GM12801 (cell line): ENCODE results near the gene DNMBP.

ENCODE experiments used
- CTCF ChIP-seq: IDR thresholded peaks from one replicate; pipeline ENCODE4 v1.5.1; 2011; ENCODE audit warnings: control low read depth; ENCODE audit not compliant: insufficient read length; ENCODE audit errors: extremely low read depth

DNMBP gene

DNA sequence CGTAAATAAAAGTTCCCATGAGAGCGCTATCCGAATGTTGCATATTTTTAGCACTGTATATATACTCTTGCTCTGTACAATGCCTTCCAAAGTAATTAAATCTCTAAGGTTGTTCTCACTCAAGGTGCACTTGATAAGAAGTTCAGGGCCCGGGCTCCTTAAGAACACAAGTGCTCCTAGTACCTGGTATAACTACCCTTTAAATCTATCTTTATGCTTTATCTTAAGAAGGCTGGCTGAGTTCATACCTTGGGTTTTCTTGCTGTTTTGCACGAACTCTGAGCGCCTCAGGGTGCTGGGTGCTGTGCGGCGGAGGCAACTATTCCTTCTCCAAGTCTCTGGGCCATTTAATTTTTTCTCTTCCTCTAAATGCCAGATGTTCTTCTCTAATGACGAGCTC, 80.4 kb downstream of the DNMBP start:
- TF ChIP-seq CTCF = no peak

GRCh38 chr10:99927721-99928280, 81.9 kb downstream of the DNMBP start:
- no peak for TF ChIP-seq CTCF

GRCh38 chr10:99926925-99927720, 82.6 kb downstream of the DNMBP start:
- TF ChIP-seq CTCF = no peak

DNA sequence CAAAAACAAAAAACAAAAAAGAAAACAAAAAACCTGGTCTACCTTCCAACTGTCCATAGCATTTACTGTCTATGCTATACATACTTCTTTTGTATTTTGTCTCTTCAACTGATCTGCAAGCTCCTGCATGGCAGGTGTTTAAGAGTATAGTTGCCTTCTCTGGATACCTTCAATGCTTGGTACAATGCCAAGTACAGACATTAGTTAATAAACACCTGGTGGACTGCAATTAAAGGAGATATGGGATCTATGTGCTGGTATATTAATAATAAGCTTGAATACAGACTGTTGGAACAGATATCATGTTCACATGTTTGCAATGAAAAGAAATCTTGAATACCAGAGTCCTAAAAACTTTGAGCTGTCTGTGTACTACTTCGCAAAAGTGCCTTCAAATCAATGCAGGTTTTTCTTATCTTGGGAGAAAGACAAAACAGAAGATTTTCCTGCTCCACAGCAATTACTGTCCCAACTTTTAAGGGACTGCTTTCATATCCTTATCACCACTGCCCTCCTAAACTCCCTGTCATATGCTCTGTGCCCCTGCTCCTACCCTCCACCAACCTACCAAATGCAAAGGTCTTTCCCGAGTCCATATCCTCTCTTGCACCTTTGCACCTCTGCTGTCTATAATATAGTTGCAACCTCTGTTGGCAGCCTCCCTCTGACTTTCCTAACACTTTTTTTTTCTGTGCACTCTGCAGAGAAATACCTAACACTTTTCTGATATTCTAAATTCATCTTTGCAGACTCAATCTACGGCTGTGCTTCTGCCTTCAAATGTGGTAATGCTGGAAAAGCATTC, 85.1 kb downstream of the DNMBP start:
- no peak for TF ChIP-seq CTCF

DNA sequence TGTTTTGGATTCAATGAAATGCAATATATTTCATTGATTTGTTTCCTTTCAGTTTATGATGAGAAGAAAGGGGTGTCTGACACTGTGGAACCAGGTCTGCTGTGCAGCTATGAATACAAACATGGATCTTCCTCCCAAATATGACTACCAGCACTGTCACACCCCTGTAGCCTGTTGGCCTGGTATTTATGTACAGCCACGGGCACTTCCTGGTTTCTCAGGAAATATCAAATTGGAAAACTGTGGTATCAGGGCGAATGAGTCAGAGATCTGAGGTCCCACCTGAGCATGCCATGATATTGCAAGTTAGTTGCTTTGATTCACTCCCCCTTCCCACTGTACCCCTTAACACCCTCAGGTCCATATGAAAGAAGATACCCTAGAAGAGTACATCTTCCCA, 87.8 kb downstream of the DNMBP start:
- no peak for TF ChIP-seq CTCF

- TF ChIP-seq CTCF = no peak
Observed at GRCh38 chr10:99920901-99921300, 88.8 kb downstream of the DNMBP start.

DNA sequence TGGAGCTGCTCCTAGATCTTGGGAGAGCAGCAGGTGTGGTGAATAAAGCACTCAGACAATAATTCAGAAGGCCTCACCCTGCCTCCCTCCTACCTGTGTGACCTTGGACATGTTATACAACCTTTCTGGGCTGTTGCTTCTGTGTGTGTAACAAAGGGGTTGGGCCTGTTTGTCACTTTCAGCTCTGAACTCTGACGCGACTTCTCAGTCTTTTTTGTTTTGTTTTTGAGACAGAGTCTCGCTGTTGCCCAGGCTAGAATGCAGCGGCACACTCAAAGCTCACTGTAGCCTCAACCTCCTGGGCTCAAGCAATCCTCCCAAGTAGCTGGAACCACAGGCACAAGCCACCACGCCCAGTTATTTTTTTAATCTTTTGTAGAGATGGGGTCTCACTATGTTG, 89.3 kb downstream of the DNMBP start:
- no peak for TF ChIP-seq CTCF
